AG09319 (cell line): ENCODE results near the gene L3MBTL4.

Experiments used
- DNase-seq: peaks from one replicate; pipeline ENCODE4 v3.0.0-alpha.2; 2010; ENCODE audit warnings: low read depth; ENCODE audit errors: extremely low read depth
- TF ChIP-seq, protein P1 (sequence below): IDR thresholded peaks from 2 replicates; pipeline ENCODE4 v1.5.1; 2011; ENCODE audit warnings: low read depth, mild to moderate bottlenecking, inconsistent platforms, low read length, moderate library complexity

L3MBTL4 gene

GRCh38 chr18:5961097-5961827 is 453.4 kb downstream of the L3MBTL4 start:
- TF ChIP-seq, protein P1, sequence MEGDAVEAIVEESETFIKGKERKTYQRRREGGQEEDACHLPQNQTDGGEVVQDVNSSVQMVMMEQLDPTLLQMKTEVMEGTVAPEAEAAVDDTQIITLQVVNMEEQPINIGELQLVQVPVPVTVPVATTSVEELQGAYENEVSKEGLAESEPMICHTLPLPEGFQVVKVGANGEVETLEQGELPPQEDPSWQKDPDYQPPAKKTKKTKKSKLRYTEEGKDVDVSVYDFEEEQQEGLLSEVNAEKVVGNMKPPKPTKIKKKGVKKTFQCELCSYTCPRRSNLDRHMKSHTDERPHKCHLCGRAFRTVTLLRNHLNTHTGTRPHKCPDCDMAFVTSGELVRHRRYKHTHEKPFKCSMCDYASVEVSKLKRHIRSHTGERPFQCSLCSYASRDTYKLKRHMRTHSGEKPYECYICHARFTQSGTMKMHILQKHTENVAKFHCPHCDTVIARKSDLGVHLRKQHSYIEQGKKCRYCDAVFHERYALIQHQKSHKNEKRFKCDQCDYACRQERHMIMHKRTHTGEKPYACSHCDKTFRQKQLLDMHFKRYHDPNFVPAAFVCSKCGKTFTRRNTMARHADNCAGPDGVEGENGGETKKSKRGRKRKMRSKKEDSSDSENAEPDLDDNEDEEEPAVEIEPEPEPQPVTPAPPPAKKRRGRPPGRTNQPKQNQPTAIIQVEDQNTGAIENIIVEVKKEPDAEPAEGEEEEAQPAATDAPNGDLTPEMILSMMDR = no peak
- no peak for DNase-seq

- TF ChIP-seq, protein P1 = no peak
- no peak for DNase-seq
These were observed 455.9 kb downstream of the L3MBTL4 start for GRCh38 chr18:5958822-5959221.

DNA sequence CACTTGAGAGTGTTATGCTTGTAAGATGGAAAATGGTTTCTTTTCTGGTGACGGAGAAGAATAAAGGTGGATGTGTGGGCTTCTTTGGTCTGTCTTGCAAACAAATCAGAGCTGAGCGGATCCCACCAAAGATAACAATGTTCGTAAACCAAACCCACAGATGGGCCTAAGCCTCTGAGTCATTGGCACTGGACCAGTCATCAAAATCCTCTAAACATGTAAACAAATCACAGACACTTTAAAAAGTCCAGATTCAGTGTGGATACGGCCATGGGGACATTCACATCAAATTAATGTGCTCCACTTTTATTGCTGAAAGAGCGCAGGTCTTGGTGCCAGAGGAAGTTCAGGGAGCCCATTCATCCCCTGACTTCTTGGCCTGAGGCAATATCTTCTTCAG is 458.9 kb downstream of the L3MBTL4 start:
- TF ChIP-seq, protein P1 = no peak
- no peak for DNase-seq

DNA sequence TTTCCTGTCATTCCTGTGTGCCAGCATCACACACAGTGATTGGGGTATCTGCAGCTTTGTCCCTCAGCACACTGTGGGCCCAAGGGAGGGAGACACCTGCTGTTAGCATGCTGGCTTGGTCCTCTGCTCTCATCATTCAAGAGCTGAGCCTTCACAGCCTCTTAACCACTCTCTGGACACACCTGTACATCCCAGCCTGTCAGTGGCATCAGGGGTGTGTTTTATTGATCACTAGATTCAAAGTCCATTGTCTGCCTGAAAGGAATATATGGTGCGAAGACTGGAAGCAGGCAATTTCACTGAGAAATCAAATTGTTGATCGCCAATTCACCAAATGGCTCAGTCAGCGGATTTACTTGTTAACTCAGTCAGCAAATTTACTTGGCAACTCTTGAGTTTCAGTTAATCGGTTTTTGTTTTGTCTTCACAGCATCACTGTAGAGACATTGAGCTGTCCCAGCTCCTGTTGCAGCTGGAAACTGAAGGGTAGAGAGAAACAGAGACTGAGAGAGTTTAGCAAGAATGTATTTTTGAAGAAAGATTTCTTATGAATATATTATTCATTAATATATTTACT is 463.1 kb downstream of the L3MBTL4 start:
- TF ChIP-seq, protein P1 = no peak
- DNase-seq = no peak

GRCh38 chr18:5948781-5949180 is 465.9 kb downstream of the L3MBTL4 start:
- TF ChIP-seq, protein P1 = no peak
- DNase-seq = no peak

DNA sequence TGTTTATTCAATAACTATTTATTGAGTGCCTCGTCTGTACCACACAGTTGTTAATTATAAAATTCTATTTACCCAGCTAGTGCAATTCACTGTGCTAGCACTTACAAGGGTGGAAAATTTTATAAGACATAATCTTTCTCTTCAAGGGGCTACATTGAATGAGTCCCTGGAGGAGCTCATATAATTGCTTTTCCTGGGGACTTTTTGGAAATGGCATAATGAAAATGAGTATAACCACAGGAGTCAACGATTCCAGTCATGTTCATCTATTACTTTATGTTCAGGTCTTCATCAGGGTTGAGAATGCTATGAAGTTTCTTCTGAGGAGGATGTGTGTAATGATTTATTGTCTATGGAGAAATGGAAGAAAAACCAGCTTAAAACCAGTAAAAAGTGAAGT is 466.5 kb downstream of the L3MBTL4 start:
- TF ChIP-seq, protein P1 = no peak

GRCh38 chr18:5944448-5944847 is 470.3 kb downstream of the L3MBTL4 start:
- TF ChIP-seq, protein P1 = no peak
- no peak for DNase-seq

More for the DNA sequence above, 466.5 kb downstream of the L3MBTL4 start:
- no peak for DNase-seq
